H1 (cell line): ENCODE data around the gene PLAC1. TPM values are rescaled to one million over a fixed set of nuclear protein-coding genes. Genes with fewer than 3 reads are reported as not detected.

ENCODE experiments used
- BACH1 ChIP-seq: IDR thresholded peaks from 2 replicates; pipeline ENCODE4 v1.6.1; 2012; ENCODE audit warnings: low read length, improper control_type of control experiment
- CBX5 ChIP-seq: fragments of 300-800, 300-1000 bp; sonication (generic); IDR thresholded peaks from 2 replicates; pipeline ENCODE4 v1.7.1; 2016; ENCODE audit warnings: antibody characterized with exemption, low read length, low read depth
- CREB1 ChIP-seq: IDR thresholded peaks from 2 replicates; pipeline ENCODE4 v1.6.1; 2012; ENCODE audit warnings: inconsistent platforms
- YY1 ChIP-seq: IDR thresholded peaks from 2 replicates; pipeline ENCODE4 v1.6.1; 2011; ENCODE audit warnings: low read depth, mild to moderate bottlenecking, low read length
- polyA plus RNA-seq, 7 experiments: library from polyadenylated mRNA; depleted of rRNA in 3 of 7; stranded (reverse) in 5 of 7; unstranded in 2 of 7; fragments of >200 nt in 5 of 7; fragments of 200-250 nt in 2 of 7; gene quantifications; 1 replicate in 5 of 7; 2 replicates in 1 of 7; 4 replicates in 1 of 7; pipeline versions ENCODE4 v1.2.1 to v1.2.3, GENCODE V29; 2011 to 2013; ENCODE audit warnings: missing spikeins in 2 of 7, mixed read lengths in 2 of 7
- total RNA-seq: library from RNA; stranded (reverse); fragmentation: NEBNext Ultra II Directional; extraction: Animal tissue kit (Norgen Biotek cat#: 25700); gene quantifications from 2 replicates; pipeline ENCODE4 v1.2.1, GENCODE V29; 2021

The PLAC1 gene
- total and polyA plus RNA-seq, 2 of the 8 experiments (the other 6 are each of a cell fraction or from before 2014, with no cell fraction given), result 1.8 TPM; not detected in 1

DNA sequence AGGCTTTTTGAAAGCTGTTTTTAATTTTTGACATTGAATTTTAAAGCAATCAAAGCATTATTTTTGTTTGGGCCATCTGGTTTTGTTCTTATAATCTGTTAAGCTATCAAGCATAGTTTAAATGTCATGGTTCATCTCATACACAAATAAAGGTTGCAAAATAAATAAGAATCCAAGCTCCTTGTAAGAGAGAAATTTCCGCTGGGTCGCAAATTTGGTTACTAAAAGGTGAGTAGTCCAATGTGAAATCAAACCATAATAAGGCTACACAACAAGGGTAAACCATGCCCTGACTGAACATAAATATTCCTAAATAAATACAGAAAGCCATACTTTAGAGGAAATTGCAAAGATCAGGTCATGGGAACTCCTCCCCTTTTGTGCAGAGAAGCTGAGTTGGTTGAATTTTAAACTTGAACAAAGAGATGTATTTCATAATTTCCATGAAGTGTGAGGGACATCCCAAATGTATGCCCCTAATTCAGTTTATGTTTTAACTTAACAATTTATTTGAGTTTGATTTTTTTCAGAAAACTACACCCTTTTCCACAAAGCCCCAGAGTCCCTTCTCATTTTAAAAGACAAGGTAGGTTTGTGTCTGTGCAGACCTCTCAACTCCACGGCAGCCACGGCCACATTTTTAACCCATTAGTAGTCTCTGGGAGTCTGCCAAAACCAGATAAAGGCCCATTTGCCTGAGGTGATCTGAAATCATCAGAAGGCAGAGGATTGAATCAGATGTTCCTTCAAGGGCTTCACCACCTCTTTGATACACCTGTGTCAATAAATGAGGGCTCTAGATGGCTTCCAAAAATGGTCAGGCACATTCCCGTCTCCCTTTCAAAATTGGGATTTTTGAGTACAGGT lies 85.2 kb downstream of the PLAC1 start (continued):
- no peak for TF ChIP-seq YY1
- TF ChIP-seq CBX5, result no peak
- no peak for TF ChIP-seq BACH1
- no peak for TF ChIP-seq CREB1
- TF ChIP-seq, all 59 proteins: peak for 0
